Psoas muscle (tissue), 8 donors: ENCODE results near the gene CYP2A6. TPM values are rescaled to one million over a fixed set of nuclear protein-coding genes. Genes with fewer than 3 reads are reported as not detected.

Source experiments
- ATAC-seq, 4 donors: fragments of 200-7000 bp; cut with Tn5 transposase; one replicate each; pipeline ENCODE4 v1.9.1; 2020; ENCODE audit warnings: moderate library complexity in 3 of 4, mild to moderate bottlenecking in 2 of 4
- DNase-seq, 2 donors: peaks; one replicate each; pipeline ENCODE4 v3.0.0-alpha.2; 2020
- H3K27ac ChIP-seq: fragments of 200-600 bp; one replicate; pipeline ENCODE4 v1.8.0; 2022
- H3K27me3 ChIP-seq, 3 donors: fragments of 200-600 bp in 1 of 3; one replicate each; pipeline versions ENCODE4 v1.6.1 to v1.8.0; 2013 to 2022; ENCODE audit warnings: low read length in 2 of 3, mild to moderate bottlenecking in 2 of 3, moderate library complexity in 1 of 3; ENCODE audit not compliant: insufficient read depth in 3 of 3
- H3K36me3 ChIP-seq, 2 donors: fragments of 200-600 bp in 1 of 2; one replicate each; pipeline versions ENCODE4 v1.6.1 to v1.8.0; 2013 to 2022; ENCODE audit warnings: low read depth in 1 of 2, mild to moderate bottlenecking in 1 of 2, moderate library complexity in 1 of 2; ENCODE audit not compliant: insufficient read depth in 1 of 2
- H3K4me1 ChIP-seq: fragments of 200-600 bp; one replicate; pipeline ENCODE4 v1.8.0; 2022
- H3K4me3 ChIP-seq: fragments of 200-600 bp; one replicate; pipeline ENCODE4 v1.8.0; 2022; ENCODE audit warnings: mild to moderate bottlenecking
- H3K9me3 ChIP-seq: fragments of 200-600 bp; one replicate; pipeline ENCODE4 v1.8.0; 2022
- WGBS, 3 donors: extraction: QIAGEN DNeasy Blood & Tissue Kit; methylation state at CpG; one replicate each; pipeline versions ENCODE4 v1.1.6 to v1.1.7; 2013; 5-methylcytosine and 5-hydroxymethylcytosine counted together
- intact Hi-C, 2 donors: fragments of 100-400 bp; cut with DNase I; formaldehyde crosslinking; loops; one replicate each; pipeline versions ENCODE4 v1.11.0 to v1.14.2; 2022
- polyA plus RNA-seq, 3 donors: library from polyadenylated mRNA; stranded (reverse); fragments of 200-250 nt; gene quantifications; one replicate each; pipeline ENCODE4 v1.2.3, GENCODE V29; 2013
- total RNA-seq, 4 donors: library from RNA; stranded (reverse); fragmentation: NEBNext Ultra II Directional in 2 of 4; extraction: Animal tissue kit (Norgen Biotek cat#: 25700) in 2 of 4; gene quantifications; one replicate each; pipeline versions ENCODE4 v1.2.1 to v1.2.4, GENCODE V29; 2021 to 2023
- TF ChIP-seq, protein P1 (sequence below): fragments of 200-600 bp; IDR thresholded peaks from one replicate; pipeline ENCODE4 v1.8.0; 2022; ENCODE audit warnings: antibody characterized with exemption
- donor health status: healthy with polysubstance abuse.
- donor health status: DM: no; HTN: no; CAD: no; lungs with moderate emphysema.
- donor health status: Bipolar disorder and iron deficiency.
- donor health status: healthy.
- donor health status: DM: yes; HTN: yes; CAD: no.
- donor health status: DM: no; HTN: no; CAD: no.
- donor health status: DM: no; HTN: no; CAD: no.
- donor health status: DM: yes; HTN: yes; CAD: no.

CYP2A6 gene
- total and polyA plus RNA-seq, 7 donors, result 0.32 TPM; not detected in 6

GRCh38 chr19:40802300-40803169 lies 47.7 kb downstream of the CYP2A6 start:
- intact Hi-C loops, result loop anchor here (5.0 to 10.0 kb wide), 2 partner anchors 138 to 140 kb away; no protein-coding TSS in a partner anchor
- TF ChIP-seq, protein P1, sequence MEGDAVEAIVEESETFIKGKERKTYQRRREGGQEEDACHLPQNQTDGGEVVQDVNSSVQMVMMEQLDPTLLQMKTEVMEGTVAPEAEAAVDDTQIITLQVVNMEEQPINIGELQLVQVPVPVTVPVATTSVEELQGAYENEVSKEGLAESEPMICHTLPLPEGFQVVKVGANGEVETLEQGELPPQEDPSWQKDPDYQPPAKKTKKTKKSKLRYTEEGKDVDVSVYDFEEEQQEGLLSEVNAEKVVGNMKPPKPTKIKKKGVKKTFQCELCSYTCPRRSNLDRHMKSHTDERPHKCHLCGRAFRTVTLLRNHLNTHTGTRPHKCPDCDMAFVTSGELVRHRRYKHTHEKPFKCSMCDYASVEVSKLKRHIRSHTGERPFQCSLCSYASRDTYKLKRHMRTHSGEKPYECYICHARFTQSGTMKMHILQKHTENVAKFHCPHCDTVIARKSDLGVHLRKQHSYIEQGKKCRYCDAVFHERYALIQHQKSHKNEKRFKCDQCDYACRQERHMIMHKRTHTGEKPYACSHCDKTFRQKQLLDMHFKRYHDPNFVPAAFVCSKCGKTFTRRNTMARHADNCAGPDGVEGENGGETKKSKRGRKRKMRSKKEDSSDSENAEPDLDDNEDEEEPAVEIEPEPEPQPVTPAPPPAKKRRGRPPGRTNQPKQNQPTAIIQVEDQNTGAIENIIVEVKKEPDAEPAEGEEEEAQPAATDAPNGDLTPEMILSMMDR, result no peak
- Histone ChIP-seq H3K27ac (peak overlapping the region; percentile 64), H3K9me3 (no peaks in the 10 kb centered on the region), H3K27me3 (no peaks in the 10 kb centered on the region), H3K4me1 (peaks cover 66% of the 10 kb centered on the region), H3K4me3 (peak overlapping the region; percentile 53), H3K36me3 (peaks cover 0 to 32% of the 10 kb centered on the region in 2 donors)
- DNase-seq, result peak; percentile 66 to 88
- WGBS, 3 donors, result 8 to 18% (median 8%) methylated on average over 11 of the region's 11 CpGs
- peak in 2 of 4 donors; percentile 21 to 30 for ATAC-seq

DNA sequence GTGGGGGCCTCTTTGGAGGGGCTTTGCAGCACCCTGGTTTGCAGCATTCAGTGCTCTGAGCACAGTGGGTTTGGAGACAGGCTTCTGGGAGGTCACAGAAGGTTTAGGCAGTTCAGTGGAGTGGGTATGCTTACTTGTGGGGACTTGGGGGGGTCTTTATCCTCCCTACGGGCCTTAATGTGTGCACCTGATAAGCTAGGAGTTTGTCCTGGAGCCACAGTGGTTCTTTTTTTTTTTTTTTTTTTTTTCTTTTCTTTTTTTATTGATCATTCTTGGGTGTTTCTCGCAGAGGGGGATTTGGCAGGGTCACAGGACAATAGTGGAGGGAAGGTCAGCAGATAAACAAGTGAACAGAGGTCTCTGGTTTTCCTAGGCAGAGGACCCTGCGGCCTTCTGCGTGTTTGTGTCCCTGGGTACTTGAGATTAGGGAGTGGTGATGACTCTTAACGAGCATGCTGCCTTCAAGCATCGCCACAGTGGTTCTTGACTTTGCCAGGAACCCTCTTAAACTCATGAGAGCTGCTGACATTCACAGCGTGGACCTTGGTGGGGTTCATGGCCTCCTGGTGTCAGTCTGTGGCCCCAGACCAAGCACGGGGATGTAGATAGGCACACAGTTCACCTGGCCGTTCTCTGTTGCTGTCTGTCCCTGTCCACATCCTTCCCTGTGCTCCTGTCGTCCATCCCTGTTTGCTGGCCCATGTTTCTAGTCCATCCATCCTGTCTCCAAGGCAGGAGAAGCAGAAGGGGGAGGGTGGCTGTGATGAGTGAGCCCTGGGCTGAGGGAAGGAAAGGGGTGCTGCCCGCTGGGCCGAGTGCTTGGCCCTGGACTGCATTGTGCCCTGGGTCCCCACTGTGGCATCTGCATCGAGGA lies 48.6 kb downstream of the CYP2A6 start:
- TF ChIP-seq, protein P1, result no peak
- no peak for ATAC-seq
- intact Hi-C loops, result loop anchor here (5.0 to 10.0 kb wide), 2 partner anchors 137 to 139 kb away; no protein-coding TSS in a partner anchor
- Histone ChIP-seq H3K9me3 (no peaks in the 10 kb centered on the region), H3K27ac (peak overlapping the region; percentile 64), H3K27me3 (no peaks in the 10 kb centered on the region), H3K36me3 (peaks cover 0 to 23% of the 10 kb centered on the region in 2 donors), H3K4me1 (peaks cover 66% of the 10 kb centered on the region), H3K4me3 (peak overlapping the region; percentile 95)
- no peak for DNase-seq
- WGBS, 3 donors, result 45 to 56% (median 48%) methylated on average over 12 to 13 of the region's 13 CpGs

GRCh38 chr19:40800997-40801377 lies 49.3 kb downstream of the CYP2A6 start:
- Histone ChIP-seq H3K27me3 (no peaks in the 10 kb centered on the region), H3K9me3 (no peaks in the 10 kb centered on the region), H3K27ac (peak overlapping the region; percentile 41), H3K36me3 (peaks cover 0 to 22% of the 10 kb centered on the region in 2 donors), H3K4me3 (peak overlapping the region; percentile 95), H3K4me1 (peaks cover 60% of the 10 kb centered on the region)
- TF ChIP-seq, protein P1, result no peak
- ATAC-seq (no peak), DNase-seq (no peak)
- WGBS, 3 donors, result 70 to 85% (median 78%) methylated on average over 26 to 27 of the region's 27 CpGs
- intact Hi-C loops, result loop anchor here (5.0 to 10.0 kb wide), 2 partner anchors 136 to 139 kb away; no protein-coding TSS in a partner anchor

GRCh38 chr19:40800339-40800996 lies 49.8 kb downstream of the CYP2A6 start:
- no peak for DNase-seq
- WGBS, 3 donors, result 63 to 64% (median 64%) methylated on average over 22 to 27 of the region's 27 CpGs
- TF ChIP-seq, protein P1, result no peak
- Histone ChIP-seq H3K4me1 (peaks cover 55% of the 10 kb centered on the region), H3K27ac (peak overlapping the region; percentile 89), H3K36me3 (peaks cover 0 to 17% of the 10 kb centered on the region in 2 donors), H3K9me3 (no peaks in the 10 kb centered on the region), H3K27me3 (no peaks in the 10 kb centered on the region), H3K4me3 (peak overlapping the region; percentile 95)
- intact Hi-C loops, result loop anchor here (5.0 to 10.0 kb wide), 2 partner anchors 136 to 138 kb away; no protein-coding TSS in a partner anchor
- no peak for ATAC-seq
